Nephron (organoid): ENCODE results near the gene UGT1A3.

Source experiments
- H3K27ac Mint-ChIP-seq, 3 experiments: 2 replicates each; pipeline ENCODE4 v1.8.0; 2020; ENCODE audit warnings: mixed read lengths in 3 of 3, mild to moderate bottlenecking in 2 of 3, moderate library complexity in 1 of 3
- H3K27me3 Mint-ChIP-seq: 2 replicates; pipeline ENCODE4 v1.8.0; 2021; ENCODE audit warnings: low read depth, mild to moderate bottlenecking, moderate library complexity, mixed read lengths
- H3K36me3 Mint-ChIP-seq: 2 replicates; pipeline ENCODE4 v1.8.0; 2020; ENCODE audit warnings: low read depth, mixed read lengths
- H3K4me1 Mint-ChIP-seq: 2 replicates; pipeline ENCODE4 v1.8.0; 2020; ENCODE audit warnings: mixed read lengths
- H3K4me3 Mint-ChIP-seq, 3 experiments: 2 replicates each; pipeline ENCODE4 v1.8.0; 2020; ENCODE audit warnings: mild to moderate bottlenecking in 3 of 3, mixed read lengths in 3 of 3, moderate library complexity in 2 of 3
- H3K9me3 Mint-ChIP-seq: 2 replicates; pipeline ENCODE4 v1.8.0; 2020; ENCODE audit warnings: mixed read lengths
- TF ChIP-seq, protein P1 (sequence below), 3 experiments: fragments of 200-600 bp; sonication (generic); IDR thresholded peaks; one replicate each; pipeline ENCODE4 v1.5.0; 2021; ENCODE audit warnings: antibody characterized with exemption in 3 of 3; ENCODE audit not compliant: unreplicated experiment in 3 of 3

The UGT1A3 gene

DNA sequence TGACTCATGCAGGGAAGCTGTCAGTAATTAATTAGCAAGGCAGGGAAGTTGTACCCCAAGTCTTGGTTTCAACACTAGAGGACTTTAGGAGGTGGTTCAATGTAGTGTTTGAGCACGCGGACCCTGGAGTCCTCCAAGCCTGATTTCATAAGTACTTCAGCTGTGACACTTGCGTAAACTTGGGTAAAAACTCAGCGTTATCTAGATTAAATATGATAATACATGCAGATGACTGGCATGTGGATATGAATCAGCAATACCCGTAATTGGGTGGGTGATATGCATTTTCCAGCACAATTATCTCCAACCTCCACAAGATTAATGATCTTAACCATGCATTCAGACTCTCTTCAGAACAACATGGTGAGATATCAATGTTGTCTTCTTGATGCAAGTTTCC is 41.9 kb upstream of the UGT1A3 start:
- no peaks in the 10 kb centered on the region for H3K36me3 Mint-ChIP-seq
- peaks cover 5% of the 10 kb centered on the region for H3K27me3 Mint-ChIP-seq
- H3K9me3 Mint-ChIP-seq = no peaks in the 10 kb centered on the region
- no peaks in the 10 kb centered on the region for H3K4me1 Mint-ChIP-seq
- TF ChIP-seq, protein P1, sequence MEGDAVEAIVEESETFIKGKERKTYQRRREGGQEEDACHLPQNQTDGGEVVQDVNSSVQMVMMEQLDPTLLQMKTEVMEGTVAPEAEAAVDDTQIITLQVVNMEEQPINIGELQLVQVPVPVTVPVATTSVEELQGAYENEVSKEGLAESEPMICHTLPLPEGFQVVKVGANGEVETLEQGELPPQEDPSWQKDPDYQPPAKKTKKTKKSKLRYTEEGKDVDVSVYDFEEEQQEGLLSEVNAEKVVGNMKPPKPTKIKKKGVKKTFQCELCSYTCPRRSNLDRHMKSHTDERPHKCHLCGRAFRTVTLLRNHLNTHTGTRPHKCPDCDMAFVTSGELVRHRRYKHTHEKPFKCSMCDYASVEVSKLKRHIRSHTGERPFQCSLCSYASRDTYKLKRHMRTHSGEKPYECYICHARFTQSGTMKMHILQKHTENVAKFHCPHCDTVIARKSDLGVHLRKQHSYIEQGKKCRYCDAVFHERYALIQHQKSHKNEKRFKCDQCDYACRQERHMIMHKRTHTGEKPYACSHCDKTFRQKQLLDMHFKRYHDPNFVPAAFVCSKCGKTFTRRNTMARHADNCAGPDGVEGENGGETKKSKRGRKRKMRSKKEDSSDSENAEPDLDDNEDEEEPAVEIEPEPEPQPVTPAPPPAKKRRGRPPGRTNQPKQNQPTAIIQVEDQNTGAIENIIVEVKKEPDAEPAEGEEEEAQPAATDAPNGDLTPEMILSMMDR (IDR thresholded peaks at IDR 0.05; ENCODE audit: unreplicated experiment in 3 of 3) = no peak
- no peak overlapping the region for H3K4me3 Mint-ChIP-seq
- H3K27ac Mint-ChIP-seq = no peak overlapping the region

- TF ChIP-seq, protein P1 (IDR thresholded peaks at IDR 0.05; ENCODE audit: unreplicated experiment in 3 of 3) = no peak
- Mint-ChIP-seq H3K27ac (no peak overlapping the region), H3K4me1 (no peaks in the 10 kb centered on the region), H3K9me3 (no peaks in the 10 kb centered on the region), H3K27me3 (peaks cover 5% of the 10 kb centered on the region), H3K36me3 (no peaks in the 10 kb centered on the region), H3K4me3 (no peak overlapping the region)
Measured at GRCh38 chr2:233688341-233688740, 40.5 kb upstream of the UGT1A3 start.

- Mint-ChIP-seq H3K4me3 (no peak overlapping the region), H3K27me3 (peaks cover 5% of the 10 kb centered on the region), H3K36me3 (no peaks in the 10 kb centered on the region), H3K4me1 (no peaks in the 10 kb centered on the region), H3K9me3 (no peaks in the 10 kb centered on the region), H3K27ac (no peak overlapping the region)
- TF ChIP-seq, protein P1 (IDR thresholded peaks at IDR 0.05; ENCODE audit: unreplicated experiment in 3 of 3) = no peak
Measured at GRCh38 chr2:233689031-233689430, 39.8 kb upstream of the UGT1A3 start.

DNA sequence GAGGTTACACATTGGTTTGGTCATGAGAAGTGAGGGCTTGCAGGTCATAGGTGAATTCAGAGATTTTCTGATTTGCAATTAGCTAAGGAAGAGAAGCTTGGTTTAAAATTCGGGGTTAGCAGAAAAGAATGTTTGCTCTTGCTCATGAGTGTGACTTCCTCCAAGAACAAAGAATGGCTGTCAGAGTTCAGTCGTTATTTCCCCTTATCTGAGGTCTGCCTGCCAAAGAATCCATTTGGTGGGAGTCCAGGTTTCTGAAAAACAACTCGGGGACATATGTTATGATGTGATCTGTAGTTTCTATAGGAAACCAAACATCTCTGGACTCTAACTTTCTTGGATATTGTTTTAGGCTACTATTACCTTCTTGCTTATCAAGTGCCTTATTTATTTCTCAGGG is 39.3 kb upstream of the UGT1A3 start:
- H3K4me3 Mint-ChIP-seq = no peak overlapping the region
- no peaks in the 10 kb centered on the region for H3K4me1 Mint-ChIP-seq
- H3K36me3 Mint-ChIP-seq = no peaks in the 10 kb centered on the region
- no peaks in the 10 kb centered on the region for H3K9me3 Mint-ChIP-seq
- no peak overlapping the region for H3K27ac Mint-ChIP-seq
- peaks cover 5% of the 10 kb centered on the region for H3K27me3 Mint-ChIP-seq
- TF ChIP-seq, protein P1 (IDR thresholded peaks at IDR 0.05; ENCODE audit: unreplicated experiment in 3 of 3) = no peak

DNA sequence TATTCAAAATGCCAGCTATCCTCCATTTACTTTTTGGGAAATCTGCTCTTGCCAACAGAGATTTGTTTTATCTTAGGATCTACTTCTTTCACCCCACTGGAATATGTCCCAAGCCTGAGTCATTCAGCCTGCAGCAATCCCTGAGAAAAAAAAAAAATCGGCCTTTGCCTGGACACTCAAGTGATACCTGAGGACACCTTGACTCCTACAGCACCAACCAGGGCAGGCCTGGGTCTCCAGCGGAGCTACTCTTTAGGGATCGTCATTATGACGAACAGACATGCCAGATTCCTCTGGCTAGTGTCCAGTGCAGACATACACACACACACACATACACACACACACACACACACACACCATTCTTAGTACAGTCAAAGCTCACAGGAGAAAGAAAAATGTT is 38.4 kb upstream of the UGT1A3 start:
- no peaks in the 10 kb centered on the region for H3K9me3 Mint-ChIP-seq
- H3K36me3 Mint-ChIP-seq = no peaks in the 10 kb centered on the region
- H3K4me3 Mint-ChIP-seq = no peak overlapping the region
- no peaks in the 10 kb centered on the region for H3K4me1 Mint-ChIP-seq
- H3K27ac Mint-ChIP-seq = no peak overlapping the region
- TF ChIP-seq, protein P1 (IDR thresholded peaks at IDR 0.05; ENCODE audit: unreplicated experiment in 3 of 3) = no peak
- H3K27me3 Mint-ChIP-seq = peaks cover 5% of the 10 kb centered on the region
